ENCODE data around the gene PAQR7. TPM values are rescaled to one million over a fixed set of nuclear protein-coding genes. Genes with fewer than 3 reads are reported as not detected.
A peak's percentile ranks its signal among the peaks of the same experiment; 100 is the strongest.

Gene PAQR7, protein sequence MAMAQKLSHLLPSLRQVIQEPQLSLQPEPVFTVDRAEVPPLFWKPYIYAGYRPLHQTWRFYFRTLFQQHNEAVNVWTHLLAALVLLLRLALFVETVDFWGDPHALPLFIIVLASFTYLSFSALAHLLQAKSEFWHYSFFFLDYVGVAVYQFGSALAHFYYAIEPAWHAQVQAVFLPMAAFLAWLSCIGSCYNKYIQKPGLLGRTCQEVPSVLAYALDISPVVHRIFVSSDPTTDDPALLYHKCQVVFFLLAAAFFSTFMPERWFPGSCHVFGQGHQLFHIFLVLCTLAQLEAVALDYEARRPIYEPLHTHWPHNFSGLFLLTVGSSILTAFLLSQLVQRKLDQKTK
- 18.2 and 20.7 TPM in 2 replicates for total RNA-seq

DNA sequence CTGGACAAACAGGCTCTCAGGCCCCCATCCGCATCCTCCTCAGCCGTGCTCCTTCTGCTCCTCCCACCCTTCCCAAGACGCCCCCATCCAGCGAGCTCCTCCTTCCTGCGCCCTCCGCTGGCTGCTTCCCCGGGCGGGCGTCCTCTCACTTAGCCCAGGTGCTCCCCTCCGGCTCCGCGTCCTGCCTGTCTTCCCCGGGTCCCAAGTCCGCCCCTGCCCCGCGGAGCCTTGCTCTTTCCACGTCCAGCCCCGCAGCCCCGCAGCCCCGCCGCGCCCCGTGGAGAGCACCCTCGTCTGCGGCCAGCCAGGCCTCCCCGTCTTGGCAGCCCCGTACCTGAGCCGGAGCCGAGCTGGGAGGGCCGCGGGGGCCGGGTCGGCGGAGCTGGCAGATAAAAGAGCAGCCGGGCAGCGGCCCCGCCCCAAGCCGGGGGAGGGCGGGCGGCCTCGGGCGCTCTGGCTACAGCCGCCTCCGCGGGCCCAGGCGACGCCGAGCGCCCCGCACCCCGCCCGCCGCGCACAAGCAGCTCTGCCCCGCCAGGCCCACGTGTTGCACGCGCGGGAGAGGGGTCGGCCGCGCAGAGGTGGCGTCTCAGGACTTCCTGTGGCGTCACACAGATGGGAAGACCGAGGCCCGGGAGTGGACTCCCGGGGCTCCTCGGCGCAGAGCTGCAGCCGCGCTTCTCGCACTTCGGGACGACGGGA is at the start of gene PAQR7:
Gene PAQR7, minus strand, starts transcription at position 555 of the 702 bp plus-strand sequence. CDS start 11,869 bp downstream, outside the sequence.
- DNase-seq (ENCODE audit: low read depth) = peak; percentile 34

DNA sequence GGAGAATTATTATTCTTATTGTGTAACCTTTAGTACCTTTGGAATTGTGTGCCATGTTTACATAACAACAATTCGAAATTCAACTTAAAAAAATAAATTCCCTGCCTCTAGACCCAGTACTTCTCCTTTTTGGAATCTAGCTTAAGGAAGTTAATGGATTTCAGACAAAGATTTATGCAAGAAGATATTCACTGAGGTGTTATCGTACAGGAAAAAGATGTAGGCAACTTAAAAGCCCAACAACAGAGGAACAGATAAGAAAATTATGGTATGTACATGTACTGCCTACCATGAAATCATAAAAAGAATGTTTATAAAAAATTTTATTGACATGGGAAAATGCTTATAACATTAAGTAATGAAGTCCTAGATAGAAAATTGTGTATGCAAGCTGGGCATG is 48.9 kb upstream of the PAQR7 start:
- no peak for DNase-seq (ENCODE audit: low read depth)

DNA sequence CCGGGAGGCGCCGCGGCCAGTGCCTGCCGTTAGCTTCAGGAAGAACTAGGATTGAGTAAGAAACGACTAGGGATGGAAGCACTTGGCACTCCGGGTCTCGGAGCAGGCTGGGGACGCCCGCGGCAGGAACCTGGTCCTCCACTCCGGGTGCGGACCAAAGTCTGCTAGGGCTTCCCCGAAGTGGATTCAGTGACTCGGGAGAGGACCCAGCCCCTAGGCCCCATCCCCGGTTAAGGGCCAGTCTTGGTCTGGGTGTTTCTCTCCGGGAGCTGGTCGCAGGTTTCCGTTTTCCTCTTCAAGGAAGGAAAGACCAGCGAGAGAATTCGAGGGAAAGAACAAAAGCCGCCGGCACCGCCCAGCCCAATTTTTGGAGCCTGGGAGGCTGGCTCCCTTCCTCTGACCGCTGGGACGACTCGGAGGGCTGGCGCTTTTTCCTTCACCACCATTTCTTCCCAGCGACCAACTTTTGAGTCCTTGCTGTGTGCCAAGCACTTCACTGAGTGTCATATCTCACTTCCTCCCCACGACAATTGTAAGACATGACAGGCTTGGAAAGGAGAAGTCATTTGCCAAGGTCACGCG is 47.6 kb upstream of the PAQR7 start:
- DNase-seq (ENCODE audit: low read depth) = no peak

DNA sequence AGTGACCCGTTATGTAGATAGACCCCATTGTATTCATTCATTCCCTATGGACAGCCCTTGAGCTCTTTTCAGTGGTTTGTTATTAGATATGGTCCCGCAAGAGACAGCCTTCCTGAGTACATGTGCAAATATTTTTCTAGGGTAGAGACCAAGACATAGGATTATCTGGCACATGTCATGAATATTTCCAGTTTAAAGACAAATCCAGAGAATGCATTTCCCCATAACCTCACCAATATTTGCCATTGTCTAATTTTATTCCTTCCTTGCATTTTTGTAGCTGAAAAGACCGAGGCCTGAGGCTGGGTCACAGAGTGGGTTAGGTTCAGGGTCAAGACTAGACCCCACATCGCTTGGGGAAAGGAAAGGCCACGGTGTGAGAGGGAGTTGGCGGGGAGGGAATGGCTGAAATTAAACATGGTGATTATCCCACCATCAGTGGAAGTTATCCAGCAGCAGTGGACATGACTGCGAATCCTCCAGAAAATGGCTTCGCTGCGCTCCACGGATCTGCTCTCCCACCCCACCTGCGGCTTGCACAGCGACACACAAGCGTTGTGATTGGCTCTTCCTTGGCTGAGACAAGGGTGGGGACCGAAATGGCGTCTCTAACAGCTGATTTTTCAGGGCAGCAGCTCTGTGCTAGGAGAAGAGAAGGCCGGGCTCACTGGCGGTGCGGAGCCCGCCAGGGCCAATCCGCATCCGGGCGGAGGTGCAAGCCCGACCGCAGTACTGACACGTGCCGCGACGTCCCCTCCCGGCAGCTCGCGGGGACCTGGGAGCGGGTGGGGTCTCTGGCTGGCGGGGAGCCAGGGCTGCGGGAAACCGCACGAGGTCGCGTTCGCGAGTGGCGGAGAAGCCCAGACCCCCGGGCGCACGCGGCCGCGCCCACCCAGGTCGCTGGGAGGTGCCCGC is 46.8 kb upstream of the PAQR7 start:
- no peak for DNase-seq (ENCODE audit: low read depth)

DNA sequence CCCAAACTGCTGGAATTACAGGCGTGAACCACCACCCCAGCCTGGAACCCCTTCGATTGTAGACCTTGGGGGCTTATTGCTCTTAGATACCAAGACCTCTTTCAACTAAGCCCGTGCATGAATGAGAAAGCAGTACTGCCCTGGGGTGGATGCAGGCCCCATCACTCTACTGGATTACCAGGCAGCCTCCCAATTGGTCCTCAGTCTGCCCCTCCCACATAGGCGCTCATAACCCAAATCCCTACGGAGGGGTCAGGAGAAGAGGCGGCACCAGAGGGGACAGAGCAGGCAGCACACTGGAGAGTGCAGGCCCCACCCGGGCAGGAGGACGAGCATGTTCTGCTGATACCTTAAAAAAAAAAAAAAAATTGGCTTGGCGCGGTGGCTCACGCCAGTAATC is 43.1 kb upstream of the PAQR7 start:
- no peak for DNase-seq (ENCODE audit: low read depth)

DNA sequence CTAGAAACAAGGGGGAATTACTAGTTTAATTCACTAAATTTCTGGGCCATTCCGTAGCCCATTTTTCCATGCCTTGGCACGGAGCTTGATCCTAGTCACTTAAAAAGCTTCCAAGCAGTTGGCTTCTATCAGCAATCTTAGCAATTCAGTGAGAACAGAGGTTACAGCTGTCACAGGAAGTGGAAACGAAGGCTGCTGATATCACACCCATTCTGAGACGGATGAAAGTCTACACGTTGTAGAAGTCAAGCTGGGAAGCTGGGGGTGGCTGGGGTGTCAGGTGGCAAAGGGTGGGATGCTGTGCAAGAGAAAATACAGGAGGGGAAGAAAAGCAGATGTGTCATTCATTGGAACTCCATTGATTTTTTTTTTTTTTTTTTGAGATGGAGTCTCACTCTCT is 42.5 kb upstream of the PAQR7 start:
- DNase-seq (ENCODE audit: low read depth) = no peak

DNA sequence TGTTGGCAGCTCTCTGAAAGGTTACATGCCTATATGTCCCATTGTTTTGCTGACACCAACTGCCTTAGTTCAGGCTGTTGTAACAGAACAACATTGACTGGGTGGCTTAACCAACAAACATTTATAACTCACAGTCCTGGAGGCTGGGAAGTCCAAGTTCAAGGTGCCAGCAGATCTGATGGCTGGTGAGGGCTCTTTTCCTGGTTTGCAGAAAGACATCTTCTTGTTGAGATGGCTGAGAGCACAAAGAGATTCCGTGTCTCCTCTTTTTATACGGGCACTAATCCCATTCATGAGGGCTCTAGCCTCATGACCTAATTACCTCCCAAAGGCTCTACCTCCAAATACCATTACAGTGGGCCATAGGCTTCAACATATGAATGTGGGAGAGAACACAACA is 41.0 kb upstream of the PAQR7 start:
- DNase-seq (ENCODE audit: low read depth) = no peak

DNA sequence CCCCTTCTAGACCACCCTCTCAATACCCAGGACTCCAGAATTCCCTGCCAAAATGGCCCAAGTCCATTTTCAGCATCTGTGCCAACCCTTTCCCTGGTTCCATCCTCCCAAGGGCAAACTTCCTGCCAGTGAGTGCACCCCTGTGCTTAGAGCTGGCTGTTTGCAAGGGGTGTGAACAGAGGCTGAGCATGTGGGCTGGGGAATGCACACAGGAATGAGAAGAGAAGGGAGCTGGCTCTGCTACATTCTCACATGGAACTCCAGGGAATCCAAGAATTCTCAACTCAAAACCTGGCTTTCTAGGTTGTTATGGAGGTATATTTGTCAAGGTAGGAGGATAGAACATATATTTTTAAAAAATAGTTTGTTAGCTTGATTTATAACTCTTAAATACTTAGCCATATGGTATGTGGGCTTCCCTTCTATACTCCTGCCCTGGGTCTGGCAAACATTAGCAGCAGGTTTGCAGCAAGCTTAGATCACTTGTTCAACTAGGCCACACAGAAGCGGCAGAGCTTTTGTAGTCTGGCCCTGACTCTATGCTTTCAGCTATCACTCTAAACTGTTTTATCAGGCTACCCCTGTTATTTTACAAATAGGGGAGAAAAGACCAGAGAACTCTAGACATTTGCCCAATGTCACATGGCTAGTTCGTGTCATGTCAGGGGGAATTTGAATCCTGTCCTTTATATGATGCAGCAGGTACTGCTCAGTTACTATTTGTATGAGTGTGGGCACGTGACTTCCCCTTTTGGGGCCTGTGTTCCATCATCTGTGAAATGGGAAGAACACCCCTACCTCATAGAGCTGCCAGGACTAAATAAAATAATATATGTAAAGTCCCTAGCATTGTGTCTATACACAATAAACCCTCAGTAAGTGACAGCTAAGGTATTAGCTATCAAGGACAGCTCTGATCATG is 38.8 kb upstream of the PAQR7 start:
- DNase-seq (ENCODE audit: low read depth) = no peak

DNA sequence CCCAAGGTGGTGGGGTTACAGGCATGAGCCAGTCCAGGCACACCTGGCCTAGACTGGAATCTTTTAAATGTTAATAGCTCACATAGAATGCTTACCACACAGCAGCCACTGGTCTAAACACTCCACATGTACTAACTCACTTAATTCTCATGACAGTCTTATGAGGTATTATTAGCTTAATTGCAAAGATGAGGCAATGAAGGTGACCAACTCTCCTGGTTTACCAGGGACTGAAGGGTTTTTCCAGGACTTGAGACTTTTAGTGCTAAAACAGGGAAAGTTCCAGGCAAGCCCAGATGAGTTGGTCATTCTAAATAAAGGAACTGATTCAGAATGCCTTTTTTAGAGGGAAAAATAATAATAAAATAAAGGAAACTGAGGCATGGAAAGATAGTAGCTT is 37.7 kb upstream of the PAQR7 start:
- no peak for DNase-seq (ENCODE audit: low read depth)

DNA sequence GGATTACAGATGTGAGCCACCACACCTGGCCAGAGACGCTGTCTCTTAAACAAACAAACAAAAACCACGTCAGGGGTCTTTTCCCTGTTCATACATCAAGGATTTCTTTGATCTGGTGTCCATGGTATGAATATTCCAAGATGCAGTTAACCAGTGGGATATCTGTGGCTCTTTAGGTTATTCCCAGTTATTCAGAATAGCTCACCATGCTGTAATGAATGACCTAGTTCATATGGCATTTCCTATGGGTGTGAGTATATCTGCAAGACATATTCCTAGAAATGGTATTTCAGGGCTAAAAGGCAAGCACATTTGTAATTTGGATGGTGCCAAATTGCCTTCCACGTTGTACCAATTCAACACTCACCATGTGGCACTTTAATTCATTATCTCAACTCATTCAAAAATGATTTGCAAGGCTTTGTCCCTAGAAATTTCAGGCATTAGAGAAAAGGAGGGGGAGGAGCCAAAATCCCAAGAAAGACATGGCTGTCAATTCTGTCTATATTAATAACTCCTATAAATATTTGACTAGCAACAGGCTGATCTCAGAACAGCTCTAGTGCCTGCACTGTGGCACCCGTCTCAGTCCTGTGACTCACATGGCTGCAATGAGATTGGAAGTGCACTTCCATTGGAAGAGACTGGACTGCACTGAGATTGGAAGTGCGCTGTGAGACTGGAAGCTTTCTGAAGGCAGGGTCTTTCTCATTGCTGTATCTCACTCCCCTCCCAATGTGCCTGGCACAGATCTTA is 36.7 kb upstream of the PAQR7 start:
- no peak for DNase-seq (ENCODE audit: low read depth)

DNA sequence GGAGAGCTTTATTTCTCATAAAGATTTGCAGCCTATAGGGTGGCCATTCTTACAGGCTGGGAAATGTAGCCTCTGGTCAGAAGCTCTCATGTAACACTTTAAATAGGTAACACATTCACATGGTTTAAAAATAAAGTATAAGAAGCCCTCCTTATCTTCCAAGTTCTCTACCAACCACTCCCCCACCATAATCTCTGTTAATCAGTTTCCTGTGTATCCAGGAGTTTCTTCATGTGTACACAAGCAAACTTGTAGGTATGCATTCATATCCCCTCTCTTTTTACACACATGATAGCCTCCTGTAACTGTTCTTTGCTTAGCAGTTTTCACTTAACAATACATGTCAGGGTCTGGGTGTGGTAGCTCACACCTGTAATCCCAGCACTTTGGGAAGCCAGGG is 35.7 kb upstream of the PAQR7 start:
- DNase-seq (ENCODE audit: low read depth) = no peak

DNA sequence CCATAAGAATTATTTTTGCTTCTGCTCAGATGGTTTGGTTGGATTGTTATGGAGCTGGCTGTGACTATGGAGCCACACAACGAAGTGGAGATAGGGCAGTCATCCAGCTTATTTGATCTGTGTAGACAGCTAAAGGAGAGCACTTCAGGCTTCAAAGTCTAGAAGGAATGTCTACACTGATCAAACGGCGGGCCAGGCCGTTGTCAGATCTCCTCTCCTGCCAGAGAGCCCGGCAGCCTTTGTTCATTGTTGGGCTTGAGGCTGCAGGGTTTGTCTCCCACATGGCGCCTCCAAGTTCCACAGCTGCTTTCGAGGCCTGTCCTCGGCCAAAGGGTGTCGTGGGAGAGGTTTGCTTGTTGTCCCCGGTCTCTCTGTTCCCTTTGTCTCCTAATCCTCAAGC is 33.5 kb upstream of the PAQR7 start:
- DNase-seq (ENCODE audit: low read depth) = no peak

DNA sequence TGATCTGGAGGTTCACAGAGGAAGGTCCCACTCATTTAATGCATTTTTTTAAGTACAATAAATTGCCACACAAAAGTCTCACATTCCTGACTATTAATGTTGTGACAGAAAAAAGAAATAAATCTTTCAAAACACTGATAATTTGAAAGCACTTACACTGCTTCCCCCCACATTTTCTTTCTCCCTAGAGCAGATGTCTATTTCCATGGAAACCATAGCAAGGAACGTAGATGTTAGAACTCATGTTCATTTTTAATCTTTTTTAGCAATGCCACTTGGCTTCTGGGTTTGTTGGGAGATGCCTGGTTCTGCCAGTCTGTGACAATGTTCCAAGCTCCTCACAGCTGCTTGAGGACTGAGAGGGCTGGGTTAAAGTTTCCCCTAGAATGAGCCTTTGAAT is 32.7 kb upstream of the PAQR7 start:
- no peak for DNase-seq (ENCODE audit: low read depth)

DNA sequence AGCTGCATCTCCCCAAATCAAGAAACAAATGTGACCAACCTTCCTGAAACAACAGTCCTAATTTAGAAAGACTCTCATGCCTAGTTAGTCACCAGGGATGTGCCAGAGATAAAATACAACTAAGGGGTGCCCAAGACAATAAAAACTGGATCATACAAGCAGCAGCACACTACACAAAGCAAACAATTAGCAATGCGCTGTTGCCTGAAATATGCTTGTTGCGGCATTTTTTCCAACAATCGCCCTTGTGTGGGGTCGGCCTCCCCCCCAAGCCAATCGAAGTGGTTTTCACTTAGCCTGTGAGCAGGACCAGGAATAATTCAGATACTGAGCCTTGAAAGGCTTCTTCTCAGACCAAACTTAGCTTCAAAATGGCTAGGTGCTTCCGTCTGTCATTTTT is 32.1 kb upstream of the PAQR7 start:
- DNase-seq (ENCODE audit: low read depth) = no peak

DNA sequence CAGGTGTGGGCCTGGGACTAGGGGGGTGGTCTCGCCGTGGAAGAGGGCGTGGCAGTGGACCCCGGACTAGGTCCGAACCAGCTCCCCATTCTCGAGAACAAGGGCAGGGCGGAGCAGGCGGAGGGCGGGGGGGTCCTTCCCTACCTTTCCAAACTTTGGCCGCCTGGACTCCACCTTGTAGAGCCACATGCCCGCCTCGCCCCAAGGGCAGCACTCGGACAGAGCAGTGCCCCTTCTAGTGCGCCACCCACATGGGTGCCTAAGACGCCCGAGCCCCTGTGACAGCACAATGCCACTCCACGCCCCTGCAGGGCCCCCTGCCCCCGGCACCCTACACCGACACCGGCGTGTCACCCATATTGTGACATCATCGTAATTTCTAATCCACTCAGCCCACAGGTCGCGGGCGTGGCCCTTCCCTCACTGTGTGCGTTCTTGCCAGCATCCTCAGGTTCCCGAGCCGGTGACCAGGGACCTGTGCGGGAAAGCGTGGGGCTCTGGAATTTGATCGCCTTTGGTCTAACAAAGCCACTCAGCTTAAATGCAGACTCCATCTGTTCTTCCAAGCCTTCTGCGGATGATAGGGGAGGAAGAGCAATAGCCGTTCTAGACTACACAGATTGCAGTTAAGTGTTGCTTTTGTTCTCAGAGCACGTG is 31.3 kb upstream of the PAQR7 start:
- DNase-seq (ENCODE audit: low read depth) = no peak

DNA sequence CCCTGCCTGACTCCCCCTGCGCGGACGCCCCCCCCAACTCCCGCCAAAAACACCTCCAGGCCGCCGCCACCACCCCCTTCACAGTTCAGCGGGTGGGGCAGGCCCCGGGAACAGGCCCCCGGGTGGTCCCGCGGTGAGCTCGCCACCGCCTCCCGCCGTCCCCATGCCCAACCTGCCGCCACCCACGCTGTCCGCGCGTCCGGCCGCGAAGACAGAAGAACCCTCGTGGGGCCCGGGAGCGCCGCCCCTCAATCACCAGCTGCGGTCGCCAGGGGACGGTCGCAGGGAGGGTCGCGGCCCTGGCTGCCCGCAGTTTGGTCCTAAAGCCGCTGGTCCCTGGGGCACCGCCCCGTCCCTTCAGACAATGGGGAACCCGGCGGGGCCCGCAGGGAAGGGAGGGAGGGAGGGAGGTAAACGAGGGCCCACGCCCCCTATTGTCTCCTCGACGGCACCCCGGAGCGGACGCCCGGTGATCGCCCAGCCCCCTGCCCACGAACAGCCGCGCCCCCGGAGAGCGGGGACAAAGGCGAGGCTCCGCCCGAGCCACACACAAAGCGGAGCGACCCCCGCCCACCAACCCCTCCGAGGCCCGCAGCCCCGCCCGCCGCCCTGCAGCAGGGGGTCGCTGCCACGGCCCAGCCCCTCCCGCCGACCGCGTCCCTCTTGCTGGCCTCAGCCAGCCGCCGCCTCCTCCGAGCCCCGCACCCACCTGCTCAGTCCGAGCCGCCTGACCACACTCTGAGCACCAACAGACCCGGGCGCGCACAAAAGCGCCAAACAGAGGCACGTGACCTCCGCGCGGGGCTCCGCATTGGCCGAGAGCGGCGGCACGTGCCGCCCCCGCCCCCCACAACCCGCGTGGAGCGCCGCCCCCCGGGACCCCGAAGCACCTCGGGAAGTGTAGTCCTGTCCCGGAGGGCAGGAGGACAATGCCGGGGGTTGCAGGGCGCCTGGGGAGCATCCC is 30.5 kb upstream of the PAQR7 start, which contains the start of gene STMN1:
Gene STMN1, minus strand, starts transcription at position 740 of the 964 bp plus-strand sequence. CDS start 1,743 bp downstream, outside the sequence.
- DNase-seq (ENCODE audit: low read depth) = peak; percentile 57

DNA sequence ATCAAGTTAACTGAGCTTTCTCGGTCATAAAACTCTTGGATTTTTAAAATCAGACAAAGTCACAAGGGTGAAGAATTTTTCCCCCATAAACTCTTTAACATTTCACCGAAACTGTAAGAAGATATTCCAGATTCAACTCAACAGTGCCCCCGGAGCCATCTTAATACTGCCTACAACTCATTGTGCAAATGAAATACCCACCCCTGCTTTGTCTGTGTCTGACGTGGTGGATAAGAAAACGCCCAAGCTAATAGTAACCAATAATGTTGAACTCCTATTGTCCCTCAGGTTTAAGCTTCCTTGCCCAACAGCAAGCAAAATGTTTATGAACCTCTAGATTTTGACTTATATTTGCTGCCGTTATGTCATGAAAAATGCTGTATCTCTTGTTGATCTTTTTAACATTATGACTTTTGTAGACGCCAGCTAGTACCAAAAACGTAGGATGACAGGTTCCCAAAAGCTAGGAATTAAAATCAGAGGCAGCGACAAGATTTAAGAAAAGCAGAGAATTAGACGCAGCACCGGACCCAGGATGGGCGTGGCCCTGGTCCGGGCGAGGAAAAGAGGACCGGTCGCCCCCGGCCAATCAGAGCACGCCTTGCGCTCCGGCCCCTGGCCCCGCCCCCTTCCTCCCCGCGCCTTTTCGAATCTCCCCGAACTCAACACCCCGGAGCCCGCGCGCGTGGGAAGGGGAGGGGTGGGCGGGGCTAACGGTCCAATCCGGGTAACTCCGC is 29.6 kb upstream of the PAQR7 start:
- peak; percentile 81 for DNase-seq (ENCODE audit: low read depth)

DNA sequence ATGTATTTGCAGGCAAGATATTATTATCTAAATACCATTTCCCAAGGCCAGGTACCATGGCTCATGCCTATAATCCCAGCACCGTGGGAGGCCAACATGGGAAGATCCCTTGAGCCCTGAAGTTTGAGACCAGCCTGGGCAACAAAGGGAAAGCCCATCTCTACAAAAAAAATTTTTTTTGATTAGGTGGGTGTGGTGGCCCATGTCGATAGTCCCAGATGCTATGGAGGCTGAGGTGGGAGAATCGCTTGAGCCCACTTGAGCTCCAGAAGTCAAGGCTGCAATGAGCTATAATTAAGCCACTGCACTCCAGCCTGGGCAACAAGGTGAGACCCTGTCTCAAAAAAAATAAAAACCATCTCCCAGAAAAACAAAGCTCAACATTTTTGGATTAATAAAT is 28.5 kb upstream of the PAQR7 start:
- no peak for DNase-seq (ENCODE audit: low read depth)

Measured in renal cortical epithelial cell (primary cell).